HG03439 (cell line): ENCODE data around the gene SBNO1.
"Not testable (repeated sequence)": the region's sequence is repeated elsewhere in the genome, so short reads cannot be mapped to it uniquely, and the experiment has no call there.

Experiments used
- ATAC-seq: cut with Tn5 transposase; IDR thresholded peaks from one replicate; pipeline ENCODE4 v1.9.1; 2021; ENCODE audit warnings: mild to moderate bottlenecking, moderate library complexity; ENCODE audit not compliant: unreplicated experiment

The SBNO1 gene

GRCh38 chr12:123271001-123271668, 93.5 kb downstream of the SBNO1 start:
- ATAC-seq: peak; percentile 52

GRCh38 chr12:123270214-123271000, 94.2 kb downstream of the SBNO1 start:
- ATAC-seq: peak; percentile 3

GRCh38 chr12:123269896-123270213, 94.8 kb downstream of the SBNO1 start:
- no peak for ATAC-seq

- ATAC-seq: no peak
These were observed 95.2 kb downstream of the SBNO1 start for GRCh38 chr12:123269395-123269892.

- no peak for ATAC-seq
These were observed 95.8 kb downstream of the SBNO1 start for GRCh38 chr12:123268850-123269249.

GRCh38 chr12:123267991-123268843, 96.4 kb downstream of the SBNO1 start:
- no peak for ATAC-seq

GRCh38 chr12:123267335-123267920, 97.2 kb downstream of the SBNO1 start:
- no peak for ATAC-seq

GRCh38 chr12:123266679-123267277, 97.9 kb downstream of the SBNO1 start:
- ATAC-seq: no peak

GRCh38 chr12:123265851-123266678, 98.6 kb downstream of the SBNO1 start:
- ATAC-seq: no peak

GRCh38 chr12:123264642-123265041, 100.0 kb downstream of the SBNO1 start:
- ATAC-seq: no peak

GRCh38 chr12:123263196-123263817, 101.3 kb downstream of the SBNO1 start:
- ATAC-seq: no peak

- no peak for ATAC-seq
These were observed 103.5 kb downstream of the SBNO1 start for GRCh38 chr12:123261196-123261595.

GRCh38 chr12:123260081-123260480, 104.6 kb downstream of the SBNO1 start:
- no peak for ATAC-seq

GRCh38 chr12:123258593-123258992, 106.1 kb downstream of the SBNO1 start:
- no peak for ATAC-seq

- no peak for ATAC-seq
These were observed 109.7 kb downstream of the SBNO1 start for GRCh38 chr12:123254853-123255446.

- no peak for ATAC-seq
These were observed 110.8 kb downstream of the SBNO1 start for GRCh38 chr12:123253641-123254459.

- ATAC-seq: not testable (repeated sequence)
These were observed 112.3 kb downstream of the SBNO1 start for GRCh38 chr12:123252365-123252764.
